ENCODE data around the gene DDI1.

- TF ChIP-seq TAF1 (IDR thresholded peaks at IDR 0.05; ENCODE audit: borderline replicate concordance, insufficient read depth, low read length) (no peak), POLR2AphosphoS5 (IDR thresholded peaks at IDR 0.05; ENCODE audit: low read depth, low read length) (no peak)
Measured at GRCh38 chr11:104043142-104043541, 6.7 kb downstream of the DDI1 start.
